ENCODE data around the gene TNS2.

DNA sequence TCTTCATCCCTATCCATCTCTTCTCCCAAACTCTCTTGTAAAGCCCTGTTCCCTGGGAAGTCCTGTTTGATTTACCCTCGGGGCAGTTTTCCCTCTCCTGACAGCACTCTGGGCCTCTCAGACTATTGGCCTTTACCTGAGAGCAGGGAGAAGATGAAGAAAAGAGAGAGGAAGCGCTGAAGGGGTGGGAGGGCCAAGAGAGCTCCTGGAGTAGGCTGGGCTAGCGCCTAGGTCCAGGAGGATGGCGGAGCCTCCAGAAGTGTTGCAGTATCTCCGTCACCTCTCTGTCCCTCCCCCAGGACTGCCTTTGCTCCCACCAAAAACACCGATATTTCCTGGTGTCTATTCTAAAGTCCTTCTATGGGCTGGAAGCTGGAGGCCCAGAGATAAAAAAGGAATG is 41.9 kb downstream of the TNS2 start:
- TF ChIP-seq, protein P1, sequence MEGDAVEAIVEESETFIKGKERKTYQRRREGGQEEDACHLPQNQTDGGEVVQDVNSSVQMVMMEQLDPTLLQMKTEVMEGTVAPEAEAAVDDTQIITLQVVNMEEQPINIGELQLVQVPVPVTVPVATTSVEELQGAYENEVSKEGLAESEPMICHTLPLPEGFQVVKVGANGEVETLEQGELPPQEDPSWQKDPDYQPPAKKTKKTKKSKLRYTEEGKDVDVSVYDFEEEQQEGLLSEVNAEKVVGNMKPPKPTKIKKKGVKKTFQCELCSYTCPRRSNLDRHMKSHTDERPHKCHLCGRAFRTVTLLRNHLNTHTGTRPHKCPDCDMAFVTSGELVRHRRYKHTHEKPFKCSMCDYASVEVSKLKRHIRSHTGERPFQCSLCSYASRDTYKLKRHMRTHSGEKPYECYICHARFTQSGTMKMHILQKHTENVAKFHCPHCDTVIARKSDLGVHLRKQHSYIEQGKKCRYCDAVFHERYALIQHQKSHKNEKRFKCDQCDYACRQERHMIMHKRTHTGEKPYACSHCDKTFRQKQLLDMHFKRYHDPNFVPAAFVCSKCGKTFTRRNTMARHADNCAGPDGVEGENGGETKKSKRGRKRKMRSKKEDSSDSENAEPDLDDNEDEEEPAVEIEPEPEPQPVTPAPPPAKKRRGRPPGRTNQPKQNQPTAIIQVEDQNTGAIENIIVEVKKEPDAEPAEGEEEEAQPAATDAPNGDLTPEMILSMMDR (conservative IDR thresholded peaks at IDR 0.05; ENCODE audit: low read depth in 2 of 2) = no peak
- TF ChIP-seq, protein P2, sequence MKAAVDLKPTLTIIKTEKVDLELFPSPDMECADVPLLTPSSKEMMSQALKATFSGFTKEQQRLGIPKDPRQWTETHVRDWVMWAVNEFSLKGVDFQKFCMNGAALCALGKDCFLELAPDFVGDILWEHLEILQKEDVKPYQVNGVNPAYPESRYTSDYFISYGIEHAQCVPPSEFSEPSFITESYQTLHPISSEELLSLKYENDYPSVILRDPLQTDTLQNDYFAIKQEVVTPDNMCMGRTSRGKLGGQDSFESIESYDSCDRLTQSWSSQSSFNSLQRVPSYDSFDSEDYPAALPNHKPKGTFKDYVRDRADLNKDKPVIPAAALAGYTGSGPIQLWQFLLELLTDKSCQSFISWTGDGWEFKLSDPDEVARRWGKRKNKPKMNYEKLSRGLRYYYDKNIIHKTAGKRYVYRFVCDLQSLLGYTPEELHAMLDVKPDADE (IDR thresholded peaks at IDR 0.05) = no peak
- TF ChIP-seq POLR2AphosphoS5 (IDR thresholded peaks at IDR 0.05; ENCODE audit: low read depth) (no peak), CREB1 (CRISPR knock-in tag; IDR thresholded peaks at IDR 0.05; ENCODE audit: low read depth) (no peak), EZH2 (IDR thresholded peaks at IDR 0.05; ENCODE audit: low read depth, unreplicated experiment) (no peak), REST (IDR thresholded peaks at IDR 0.05; ENCODE audit: unreplicated experiment) (no peak), JUNB (IDR thresholded peaks at IDR 0.05; ENCODE audit: unreplicated experiment) (no peak), STAT1 (IDR thresholded peaks at IDR 0.05; ENCODE audit: unreplicated experiment) (no peak), ZNF114 (CRISPR knock-in tag; IDR thresholded peaks at IDR 0.05) (no peak), EZH2phosphoT487 (IDR thresholded peaks at IDR 0.05; ENCODE audit: unreplicated experiment) (no peak)

All from GM23338 (cell line).